OCI-M1 (cell line): ENCODE data around the gene HIVEP2.

Source experiments
- DNase-seq: peaks from one replicate; lab custom pipeline; 2025; lab: John Stamatoyannopoulos, UW

The HIVEP2 gene

DNA sequence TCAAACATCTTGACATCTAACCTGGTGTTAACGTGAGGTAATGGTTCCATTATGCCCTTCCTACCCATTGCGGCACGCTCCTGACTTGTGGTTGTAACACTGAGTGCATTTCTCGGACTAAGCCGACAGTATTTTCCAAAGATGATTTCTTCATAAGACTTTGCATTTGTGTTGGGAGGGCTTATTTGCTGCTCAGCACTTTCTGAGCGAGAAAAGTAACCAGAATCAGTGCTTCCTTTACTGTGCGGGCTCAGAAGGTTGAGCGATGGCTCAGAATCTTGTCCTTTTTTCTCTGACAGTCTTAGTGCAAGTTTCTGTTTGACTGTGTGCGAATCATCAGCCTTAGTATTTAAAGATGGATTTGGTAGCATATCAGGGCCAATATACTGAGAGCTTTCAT, 171.7 kb downstream of the HIVEP2 start:
- DNase-seq, result no peak

- DNase-seq, result no peak
Measured at GRCh38 chr6:142771162-142771561, 173.8 kb downstream of the HIVEP2 start.

DNA sequence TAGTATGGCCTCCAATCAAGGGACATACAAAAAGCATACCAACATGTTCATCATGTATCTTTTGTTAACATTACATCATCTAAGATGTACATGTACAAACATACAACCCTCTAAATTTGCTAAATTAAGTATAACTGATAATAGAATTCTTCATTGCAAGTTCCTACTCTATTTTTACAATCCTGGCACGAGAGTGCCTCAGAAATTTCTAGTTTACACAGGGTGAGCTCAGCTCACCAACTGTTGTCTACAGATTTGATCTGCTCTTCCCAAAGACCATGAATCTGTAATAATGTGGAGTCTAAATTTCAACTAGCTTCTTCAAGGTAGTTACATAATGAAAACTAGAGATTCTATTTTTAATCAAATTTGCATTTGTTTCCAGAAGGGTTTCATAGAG, 179.7 kb downstream of the HIVEP2 start:
- no peak for DNase-seq

DNA sequence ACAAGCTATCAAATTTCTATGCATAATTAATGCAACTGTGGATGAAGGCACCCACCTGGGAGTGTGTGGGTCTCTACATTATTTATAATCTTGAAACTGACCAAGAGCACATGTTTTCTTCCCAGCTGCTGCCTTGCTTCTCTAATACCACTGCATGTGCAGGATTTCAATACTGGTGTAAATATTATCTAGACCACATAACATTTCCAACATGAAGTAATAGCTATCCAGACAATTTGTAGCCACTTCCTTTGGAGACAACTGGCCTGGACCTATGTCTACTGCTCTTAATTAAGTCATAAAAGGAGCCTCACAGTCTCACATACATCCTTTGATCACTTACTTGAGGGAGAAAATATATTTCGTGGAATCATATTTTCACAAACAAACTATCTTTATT, 180.7 kb downstream of the HIVEP2 start:
- DNase-seq, result no peak

- no peak for DNase-seq
Measured at GRCh38 chr6:142763205-142763604, 181.8 kb downstream of the HIVEP2 start.

GRCh38 chr6:142761756-142762155, 183.2 kb downstream of the HIVEP2 start:
- DNase-seq, result no peak

GRCh38 chr6:142760152-142760551, 184.8 kb downstream of the HIVEP2 start:
- DNase-seq, result no peak

DNA sequence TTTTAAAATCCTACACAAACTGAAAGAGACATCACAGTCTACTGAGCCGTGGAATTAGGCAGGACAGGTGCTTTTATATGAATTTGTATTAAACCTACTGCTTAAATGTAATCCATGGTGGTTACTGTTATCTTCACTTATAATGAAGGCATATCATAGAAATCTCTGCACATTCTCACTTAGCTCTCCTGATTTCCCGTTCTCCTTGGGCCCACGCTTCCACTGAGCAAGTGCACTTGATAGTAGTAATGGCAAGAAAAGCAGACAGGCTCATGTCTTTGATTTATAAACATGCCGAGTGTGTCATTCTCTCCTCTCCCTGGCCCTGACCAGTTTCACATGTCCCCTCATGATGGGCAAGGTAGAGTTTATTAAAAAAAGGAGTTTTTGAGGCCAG, 186.3 kb downstream of the HIVEP2 start:
- DNase-seq, result no peak

DNA sequence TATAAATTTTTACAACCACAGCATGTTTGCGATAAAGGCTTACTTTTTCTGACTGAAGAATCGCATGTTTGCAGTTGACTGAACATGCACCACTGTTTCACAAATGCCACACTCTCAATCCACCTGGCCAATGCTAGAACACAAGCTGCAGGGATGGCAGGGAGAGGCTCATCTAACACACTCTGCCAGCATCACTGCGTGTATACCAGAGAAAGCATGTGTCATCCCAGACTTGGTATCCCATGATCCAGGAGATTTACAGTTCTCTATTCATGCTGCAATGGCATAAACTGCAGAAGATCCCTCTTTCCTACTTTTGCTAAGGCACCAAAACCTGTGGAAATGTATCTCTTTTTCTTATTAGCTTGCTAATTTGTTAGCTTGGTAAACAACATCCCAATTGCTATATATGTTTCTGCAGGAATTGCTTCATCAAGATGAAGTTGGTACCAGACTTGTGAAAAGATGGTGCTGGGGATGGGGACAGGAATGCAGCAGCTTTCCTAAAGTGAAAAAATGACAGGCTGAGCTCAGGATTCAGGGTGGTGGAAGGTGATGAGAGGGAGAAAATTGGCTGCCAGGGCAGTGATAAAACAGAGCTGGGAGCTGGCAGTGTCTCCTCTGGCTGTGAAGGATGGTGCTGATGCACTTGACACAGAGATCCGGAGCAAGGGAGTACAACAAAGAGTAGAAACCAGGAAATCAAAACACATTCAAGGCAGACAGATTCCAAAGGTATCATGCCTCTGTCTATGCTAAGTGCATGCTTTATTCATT, 186.9 kb downstream of the HIVEP2 start:
- DNase-seq, result no peak

DNA sequence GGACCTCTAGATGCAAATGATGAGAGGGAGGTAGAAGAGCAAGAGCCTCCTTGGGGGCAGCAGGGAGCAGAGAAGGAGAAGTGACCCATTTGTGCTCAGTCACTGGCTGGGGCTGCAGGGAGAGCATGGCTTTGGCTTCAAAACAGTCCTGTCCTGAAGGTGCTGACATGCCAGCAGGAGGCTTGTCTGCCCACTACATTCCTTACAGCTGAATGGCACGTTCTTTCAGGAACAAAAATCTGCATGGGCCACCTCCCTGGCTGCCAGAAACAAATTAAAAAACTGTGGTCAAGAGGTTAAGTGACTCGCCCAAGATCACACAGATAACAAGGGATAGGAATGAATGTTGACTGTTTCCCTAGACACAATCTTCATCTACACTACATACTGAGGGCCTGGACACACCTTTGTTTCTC, 188.8 kb downstream of the HIVEP2 start:
- DNase-seq, result peak; percentile 32

- DNase-seq, result no peak
Measured at GRCh38 chr6:142753196-142753595, 191.8 kb downstream of the HIVEP2 start.

GRCh38 chr6:142752348-142752747, 192.6 kb downstream of the HIVEP2 start:
- DNase-seq, result no peak

GRCh38 chr6:142751452-142751851, 193.5 kb downstream of the HIVEP2 start:
- no peak for DNase-seq

- no peak for DNase-seq
Measured at GRCh38 chr6:142750998-142751397, 194.0 kb downstream of the HIVEP2 start.

- DNase-seq, result no peak
Measured at GRCh38 chr6:142749556-142749955, 195.4 kb downstream of the HIVEP2 start.

GRCh38 chr6:142746524-142746923, 198.5 kb downstream of the HIVEP2 start:
- DNase-seq, result peak; percentile 41

DNA sequence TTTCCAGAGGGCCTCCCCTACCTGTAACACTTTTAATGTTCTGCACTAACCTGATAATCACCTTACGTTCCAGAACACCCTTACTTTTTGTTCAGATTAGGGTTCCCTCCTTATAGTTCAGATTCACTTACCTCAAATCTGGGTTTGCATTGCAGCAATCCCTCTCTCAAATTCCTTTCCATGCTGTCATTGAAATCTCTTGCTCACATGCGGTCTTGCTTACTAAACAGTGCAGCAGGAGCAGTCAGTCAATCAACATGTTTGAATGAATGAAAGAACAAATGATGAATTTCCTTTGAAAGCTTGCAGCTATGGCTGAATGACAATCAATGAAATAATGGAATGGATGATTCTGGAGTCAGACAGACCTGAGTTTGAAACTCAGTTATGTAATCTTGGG, 200.1 kb downstream of the HIVEP2 start:
- no peak for DNase-seq

DNA sequence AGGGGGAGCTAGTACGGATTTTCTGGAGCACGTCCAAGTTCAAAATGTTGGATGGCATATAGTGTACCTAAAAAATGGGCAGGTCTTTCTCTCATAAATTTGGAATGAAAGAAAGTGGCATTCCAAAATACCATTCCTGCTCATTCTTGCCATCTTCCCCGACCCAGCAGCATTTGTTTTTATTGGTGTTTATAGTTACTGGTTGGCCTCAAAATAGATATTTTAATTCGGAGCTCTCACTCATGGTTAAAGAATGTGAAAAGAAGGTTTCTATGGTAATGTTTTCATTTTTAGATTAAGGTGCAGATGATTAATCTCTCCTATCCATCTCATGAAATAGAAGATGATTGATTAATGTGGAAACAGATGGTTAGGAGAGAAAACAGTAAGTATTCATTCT, 204.5 kb downstream of the HIVEP2 start:
- no peak for DNase-seq

GRCh38 chr6:142738731-142739130, 206.2 kb downstream of the HIVEP2 start:
- DNase-seq, result no peak

GRCh38 chr6:142738035-142738396, 207.0 kb downstream of the HIVEP2 start:
- no peak for DNase-seq

DNA sequence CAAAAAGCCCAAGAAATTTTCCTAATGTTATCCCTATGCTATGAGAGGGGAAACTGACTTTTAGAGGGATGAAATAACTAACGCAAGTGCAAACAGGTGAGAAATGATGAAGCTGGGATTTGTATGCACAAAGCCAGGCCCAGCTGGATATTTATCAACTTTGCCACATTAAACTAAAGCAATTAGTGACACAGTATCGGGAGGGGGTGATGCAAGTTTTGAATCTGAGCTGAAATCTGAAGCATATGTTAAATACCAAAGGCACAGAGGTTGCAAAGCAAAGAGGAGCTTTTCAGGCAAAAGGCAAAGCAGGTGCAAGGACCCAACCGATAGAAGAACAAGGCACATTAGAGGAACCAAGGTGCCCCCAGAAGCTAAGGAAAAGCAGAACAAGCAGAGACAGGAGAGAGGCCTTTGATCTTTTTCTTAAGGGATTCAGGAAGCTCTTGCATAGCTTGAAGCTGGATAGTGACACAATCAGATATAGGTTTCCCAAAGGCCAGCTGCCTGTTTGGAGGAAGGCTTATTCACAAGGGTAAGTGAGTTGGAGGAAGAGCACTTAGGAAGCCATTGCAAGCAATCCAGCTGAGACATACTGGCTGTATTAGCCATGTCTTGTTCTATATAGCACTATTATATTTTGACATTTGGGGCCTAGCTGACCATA, 207.5 kb downstream of the HIVEP2 start:
- peak; percentile 79 for DNase-seq

GRCh38 chr6:142735204-142735603, 209.8 kb downstream of the HIVEP2 start:
- DNase-seq, result no peak

- no peak for DNase-seq
Measured at GRCh38 chr6:142732790-142733189, 212.2 kb downstream of the HIVEP2 start.

- no peak for DNase-seq
Measured at GRCh38 chr6:142731611-142732010, 213.4 kb downstream of the HIVEP2 start.
